HCT116 (cell line): ENCODE measurements around the gene SLC6A3. TPM values are rescaled to one million over a fixed set of nuclear protein-coding genes. Genes with fewer than 3 reads are reported as not detected.

Experiments used
- ATAC-seq: fragments of 200-7000 bp; cut with Tn5 transposase; 2 replicates; pipeline ENCODE4 v1.9.1; 2020; ENCODE audit warnings: mild to moderate bottlenecking, moderate library complexity
- BruUV-seq: library from RNA; stranded (reverse); fragments of 400-500 nt; replicated peaks from 2 replicates; lab custom pipeline; 2021; lab: Mats Ljungman, UMichigan
- CTCF ChIA-PET: fragments of 300-600 bp; sonication (Branson Sonifier 250); formaldehyde crosslinking; loops from one replicate; lab custom pipeline; 2021; ENCODE audit warnings: antibody characterized with exemption; lab: Charles Lee
- POLR2A ChIA-PET: fragments of 300-600, 350-600 bp; sonication (Branson Sonifier 250); formaldehyde crosslinking; loops from one replicate; lab custom pipeline; 2021; ENCODE audit warnings: antibody characterized with exemption; lab: Charles Lee
- RAD21 ChIA-PET, 2 experiments: fragments of 300-600 bp; sonication (Branson Sonifier 250); formaldehyde crosslinking; loops; one replicate each; lab custom pipeline; 2023; ENCODE audit warnings: low total read pairs in 2 of 2; ENCODE audit not compliant: uncharacterized antibody in 2 of 2, unreplicated experiment in 2 of 2, low non-redundant PET in 1 of 2; lab: Charles Lee
- DNase-seq: peaks from one replicate; pipeline ENCODE4 v3.0.0-alpha.2; 2010; ENCODE audit warnings: low read depth, low spot score
- H2AFZ ChIP-seq: fragments of 200-600 bp; shearing (Covaris generic), sonication (generic); 2 replicates; pipeline ENCODE4 v1.6.1; 2017; ENCODE audit warnings: low read depth, mixed run types, mixed read lengths, antibody characterized with exemption, low read length; ENCODE audit not compliant: poor library complexity, severe bottlenecking
- H3K27ac ChIP-seq: 2 replicates; pipeline ENCODE4 v1.5.1; 2012; ENCODE audit warnings: low read depth, low read length
- H3K27me3 ChIP-seq: fragments of 200-600 bp; sonication (generic); 2 replicates; pipeline ENCODE4 v1.6.1; 2016; ENCODE audit warnings: mixed run types, low read length, mixed read lengths; ENCODE audit not compliant: insufficient read depth
- H3K36me3 ChIP-seq, 2 experiments: fragments of 200-500 bp in 1 of 2; fragments of 200-600 bp in 1 of 2; sonication (Bioruptor generic) in 1 of 2; sonication (generic) in 1 of 2; 2 replicates each; pipeline versions ENCODE4 v1.5.1 to v1.6.1; 2014 to 2016; ENCODE audit warnings: low read length in 2 of 2, inconsistent platforms in 1 of 2, mixed read lengths in 1 of 2, mixed run types in 1 of 2; ENCODE audit not compliant: insufficient read depth in 2 of 2, control insufficient read depth in 1 of 2
- H3K4me1 ChIP-seq, 2 experiments: fragments of 200-600 bp in 1 of 2; sonication (generic) in 1 of 2; 2 replicates each; pipeline versions ENCODE4 v1.5.1 to v1.6.1; 2012 to 2017; ENCODE audit warnings: low read length in 2 of 2, inconsistent platforms in 1 of 2, mild to moderate bottlenecking in 1 of 2, mixed read lengths in 1 of 2, mixed run types in 1 of 2, moderate library complexity in 1 of 2; ENCODE audit not compliant: insufficient read depth in 2 of 2, control insufficient read depth in 1 of 2
- H3K4me2 ChIP-seq: fragments of 200-600 bp; sonication (generic); 2 replicates; pipeline ENCODE4 v1.6.1; 2017; ENCODE audit warnings: mixed run types, low read length, mixed read lengths
- H3K4me3 ChIP-seq, 2 experiments: fragments of 200-600 bp in 1 of 2; sonication (generic) in 1 of 2; replicated peaks in 1 of 2; 2 replicates each; pipeline ENCODE4 v1.5.1; 2011 to 2016; ENCODE audit warnings: low read length in 2 of 2, control low read depth in 1 of 2, low read depth in 1 of 2, mild to moderate bottlenecking in 1 of 2, mixed read lengths in 1 of 2, mixed run types in 1 of 2
- H3K79me2 ChIP-seq: fragments of 200-600 bp; sonication (generic); 2 replicates; pipeline ENCODE4 v1.6.1; 2017; ENCODE audit warnings: mild to moderate bottlenecking, mixed run types, low read length, moderate library complexity, mixed read lengths; ENCODE audit not compliant: insufficient read depth
- H3K9ac ChIP-seq: fragments of 200-600 bp; sonication (generic); 2 replicates; pipeline ENCODE4 v1.6.1; 2016; ENCODE audit warnings: low read length, mixed read lengths
- H3K9me2 ChIP-seq: fragments of 200-600 bp; sonication (generic), shearing (Covaris generic); 2 replicates; pipeline ENCODE4 v1.6.1; 2017; ENCODE audit warnings: mixed run types, mild to moderate bottlenecking, moderate library complexity; ENCODE audit not compliant: insufficient read depth
- H3K9me3 ChIP-seq, 2 experiments: fragments of 200-500 bp in 1 of 2; fragments of 200-600 bp in 1 of 2; sonication (Bioruptor generic) in 1 of 2; sonication (generic) in 1 of 2; 2 replicates each; pipeline ENCODE4 v1.6.1; 2014 to 2017; ENCODE audit warnings: low read length in 2 of 2, mixed read lengths in 2 of 2, inconsistent platforms in 1 of 2, low read depth in 1 of 2, mild to moderate bottlenecking in 1 of 2, mixed run types in 1 of 2, moderate library complexity in 1 of 2; ENCODE audit not compliant: control insufficient read depth in 1 of 2, insufficient read depth in 1 of 2
- H4K20me1 ChIP-seq: fragments of 200-600 bp; sonication (generic), shearing (Covaris generic); 2 replicates; pipeline ENCODE4 v1.6.1; 2017; ENCODE audit warnings: mixed run types, mild to moderate bottlenecking, moderate library complexity; ENCODE audit not compliant: insufficient read depth
- CEBPB ChIP-seq: IDR thresholded peaks from 2 replicates; pipeline ENCODE4 v1.6.1; 2012; ENCODE audit warnings: low read depth
- EGR1 ChIP-seq: IDR thresholded peaks from 2 replicates; pipeline ENCODE4 v1.6.1; 2012; ENCODE audit warnings: low read depth
- EZH2 ChIP-seq: fragments of 200-600 bp; sonication (generic); IDR thresholded peaks from 2 replicates; pipeline ENCODE4 v1.6.1; 2017; ENCODE audit warnings: antibody characterized with exemption, mixed run types
- JUND ChIP-seq: IDR thresholded peaks from 2 replicates; pipeline ENCODE4 v1.6.1; 2012
- POLR2A ChIP-seq: IDR thresholded peaks from 2 replicates; pipeline ENCODE4 v1.7.0; 2011; ENCODE audit warnings: borderline replicate concordance; ENCODE audit not compliant: insufficient read depth, insufficient read length; ENCODE audit errors: extremely low read depth
- POLR2AphosphoS5 ChIP-seq: IDR thresholded peaks from 2 replicates; pipeline ENCODE4 v1.6.1; 2011; ENCODE audit warnings: mild to moderate bottlenecking, low read depth, low read length, moderate library complexity
- RAD21 ChIP-seq: IDR thresholded peaks from 2 replicates; pipeline ENCODE4 v1.6.1; 2012; ENCODE audit warnings: low read depth, mild to moderate bottlenecking
- SIN3A ChIP-seq: IDR thresholded peaks from 2 replicates; pipeline ENCODE4 v1.6.1; 2012; ENCODE audit warnings: low read depth
- SRF ChIP-seq: IDR thresholded peaks from 2 replicates; pipeline ENCODE4 v1.6.1; 2012; ENCODE audit warnings: low read depth
- TCF7L2 ChIP-seq: IDR thresholded peaks from 2 replicates; pipeline ENCODE4 v1.7.0; 2011; ENCODE audit warnings: borderline replicate concordance, inconsistent platforms; ENCODE audit not compliant: insufficient read depth, insufficient read length; ENCODE audit errors: extremely low read depth
- YY1 ChIP-seq: IDR thresholded peaks from 2 replicates; pipeline ENCODE4 v1.6.1; 2011; ENCODE audit warnings: low read length, low read depth, moderate library complexity, mild to moderate bottlenecking; ENCODE audit not compliant: insufficient replicate concordance; ENCODE audit errors: extremely low read depth
- ZNF274 ChIP-seq: fragments of 200-500 bp; sonication (Bioruptor generic); IDR thresholded peaks from 2 replicates; pipeline ENCODE4 v1.6.1; 2014; ENCODE audit warnings: mild to moderate bottlenecking, low read depth, low read length, inconsistent platforms
- intact Hi-C: fragments of 100-400 bp; cut with micrococcal nuclease; formaldehyde crosslinking; loops from 2 replicates; pipeline ENCODE4 v1.10.0; 2022
- total RNA-seq: library from RNA; stranded (reverse); gene quantifications from one replicate; pipeline ENCODE4 v1.2.1, GENCODE V29; 2021; ENCODE audit not compliant: unreplicated experiment
- TF ChIP-seq, protein P1 (sequence below): IDR thresholded peaks from 2 replicates; pipeline ENCODE4 v1.6.1; 2012
- TF ChIP-seq, protein P2 (sequence below): IDR thresholded peaks from 2 replicates; pipeline ENCODE4 v1.6.1; 2011; ENCODE audit warnings: mild to moderate bottlenecking, low read length, moderate library complexity; ENCODE audit not compliant: insufficient replicate concordance; ENCODE audit errors: extremely low read depth

The SLC6A3 gene
- total RNA-seq, 1 experiment from 2014 or later, result not detected

DNA sequence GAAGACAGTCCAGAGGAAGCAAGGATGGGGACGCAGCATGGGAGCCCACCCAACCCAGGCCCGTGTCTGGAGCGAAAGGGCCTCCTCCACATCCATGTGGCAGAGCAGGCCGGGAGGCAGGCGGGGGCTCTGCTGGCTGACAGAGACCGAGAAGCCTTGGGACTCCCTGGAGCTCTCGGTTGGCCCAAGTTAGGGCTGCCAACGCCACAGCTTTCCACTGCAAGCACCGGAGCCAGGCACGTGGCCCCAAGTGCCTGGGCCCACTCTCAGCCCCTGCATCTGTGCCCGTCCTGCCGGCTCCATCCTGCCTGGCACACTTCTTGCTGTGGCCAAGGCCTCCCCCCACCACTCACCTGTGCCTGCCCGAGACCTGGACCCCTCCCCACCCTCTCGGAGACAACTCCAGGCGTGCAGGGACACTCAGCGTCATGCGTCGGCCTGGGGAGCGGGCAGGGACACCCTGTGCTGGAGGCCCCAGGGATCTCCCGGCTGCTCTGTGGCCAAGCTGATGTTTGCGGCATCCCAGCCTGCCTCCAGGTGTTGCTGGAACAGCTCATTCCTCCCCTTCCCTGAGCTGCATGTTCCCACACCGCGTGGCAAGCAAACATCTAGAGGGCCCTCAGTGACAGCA is 31.5 kb downstream of the SLC6A3 start:
- intact Hi-C loops, result no loop called here
- Histone ChIP-seq H3K27ac (no peak overlapping the region), H3K9me3 (no peaks in the 10 kb centered on the region), H3K4me3 (no peak overlapping the region), H3K36me3 (no peaks in the 10 kb centered on the region), H3K4me2 (no peak overlapping the region), H3K79me2 (no peaks in the 10 kb centered on the region), H4K20me1 (no peaks in the 10 kb centered on the region), H3K9ac (no peak overlapping the region), H2AFZ (no peak overlapping the region), H3K27me3 (no peaks in the 10 kb centered on the region), H3K4me1 (0 out of 4 replicates have a peak, but pooled peaks cover 0 to 2% of the 10 kb centered on the region in 2 experiments), H3K9me2 (no peaks in the 10 kb centered on the region)
- ChIA-PET RAD21 (no interaction called here), CTCF (no interaction called here), POLR2A (no interaction called here)
- TF ChIP-seq SIN3A (no peak), POLR2AphosphoS5 (no peak), EZH2 (no peak), SRF (no peak), YY1 (no peak), RAD21 (no peak), CEBPB (no peak), TCF7L2 (no peak), EGR1 (no peak), JUND (no peak), ZNF274 (no peak), POLR2A (no peak)
- TF ChIP-seq, protein P1, sequence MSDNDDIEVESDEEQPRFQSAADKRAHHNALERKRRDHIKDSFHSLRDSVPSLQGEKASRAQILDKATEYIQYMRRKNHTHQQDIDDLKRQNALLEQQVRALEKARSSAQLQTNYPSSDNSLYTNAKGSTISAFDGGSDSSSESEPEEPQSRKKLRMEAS, result no peak
- TF ChIP-seq, protein P2, sequence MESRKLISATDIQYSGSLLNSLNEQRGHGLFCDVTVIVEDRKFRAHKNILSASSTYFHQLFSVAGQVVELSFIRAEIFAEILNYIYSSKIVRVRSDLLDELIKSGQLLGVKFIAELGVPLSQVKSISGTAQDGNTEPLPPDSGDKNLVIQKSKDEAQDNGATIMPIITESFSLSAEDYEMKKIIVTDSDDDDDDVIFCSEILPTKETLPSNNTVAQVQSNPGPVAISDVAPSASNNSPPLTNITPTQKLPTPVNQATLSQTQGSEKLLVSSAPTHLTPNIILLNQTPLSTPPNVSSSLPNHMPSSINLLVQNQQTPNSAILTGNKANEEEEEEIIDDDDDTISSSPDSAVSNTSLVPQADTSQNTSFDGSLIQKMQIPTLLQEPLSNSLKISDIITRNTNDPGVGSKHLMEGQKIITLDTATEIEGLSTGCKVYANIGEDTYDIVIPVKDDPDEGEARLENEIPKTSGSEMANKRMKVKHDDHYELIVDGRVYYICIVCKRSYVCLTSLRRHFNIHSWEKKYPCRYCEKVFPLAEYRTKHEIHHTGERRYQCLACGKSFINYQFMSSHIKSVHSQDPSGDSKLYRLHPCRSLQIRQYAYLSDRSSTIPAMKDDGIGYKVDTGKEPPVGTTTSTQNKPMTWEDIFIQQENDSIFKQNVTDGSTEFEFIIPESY, result no peak
- no peak for DNase-seq
- no TSS peak for BruUV-seq
- ATAC-seq, result no peak
